ENCODE data around the gene CYB561. TPM values are rescaled to one million over a fixed set of nuclear protein-coding genes. Genes with fewer than 3 reads are reported as not detected.

CYB561 gene
- total RNA-seq, 2 donors from 2014 or later = 13.4 to 13.7 TPM

DNA sequence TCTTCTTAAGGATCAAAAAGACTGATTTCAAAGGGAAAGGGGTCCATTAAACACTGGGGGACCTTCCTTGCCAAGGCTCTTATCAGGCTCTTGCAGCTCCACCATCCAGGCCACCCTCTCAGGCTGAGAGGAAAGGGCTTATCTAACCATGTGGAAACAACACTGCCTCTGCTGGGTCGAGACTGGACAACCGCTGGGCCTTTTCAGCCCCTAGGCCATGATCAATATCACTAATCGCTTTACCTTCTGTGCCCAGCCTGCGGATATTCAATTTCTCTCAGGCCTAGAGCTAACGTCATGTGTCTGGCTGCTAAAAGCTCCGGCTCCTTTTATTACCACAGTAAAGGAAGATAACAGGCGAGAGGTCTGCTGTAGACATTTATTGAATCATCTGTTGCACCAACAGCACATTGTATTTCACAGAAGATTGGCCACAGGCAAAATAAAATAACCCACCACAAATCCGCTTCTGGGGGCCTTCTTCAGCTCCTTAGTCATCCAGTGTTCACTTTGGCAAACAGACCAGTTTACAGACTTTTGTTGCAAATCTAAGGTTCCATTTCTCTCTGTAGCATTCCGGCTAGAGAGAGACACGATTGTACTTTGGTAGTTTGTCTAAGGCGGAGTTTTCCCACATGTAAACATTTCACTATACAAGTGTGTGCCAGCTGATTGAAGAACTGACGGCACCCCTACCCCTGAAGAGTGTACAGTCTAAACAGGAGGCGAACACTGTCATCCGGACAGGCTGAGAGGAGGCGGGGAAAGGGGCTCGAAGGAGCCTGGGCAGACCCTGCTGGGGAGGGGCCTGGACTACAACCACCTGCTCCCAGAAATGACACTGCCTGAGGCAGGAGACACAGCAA is 13.9 kb downstream of the CYB561 start:
- peaks cover 0 to 56% of the 10 kb centered on the region in 2 donors for H3K4me1 ChIP-seq
- H3K9me3 ChIP-seq = no peaks in the 10 kb centered on the region
- no peaks in the 10 kb centered on the region for H3K27me3 ChIP-seq
- DNase-seq (ENCODE audit: low spot score) = no peak
- H3K4me3 ChIP-seq = no peak overlapping the region
- H3K36me3 ChIP-seq = no peaks in the 10 kb centered on the region
- no peak for TF ChIP-seq CTCF (IDR thresholded peaks at IDR 0.05)
- peak overlapping the region; percentile 83 to 88 for H3K27ac ChIP-seq

GRCh38 chr17:63431618-63431938 is 14.5 kb downstream of the CYB561 start:
- peaks cover 0 to 50% of the 10 kb centered on the region in 2 donors for H3K4me1 ChIP-seq
- H3K36me3 ChIP-seq = no peaks in the 10 kb centered on the region
- H3K9me3 ChIP-seq = no peaks in the 10 kb centered on the region
- no peaks in the 10 kb centered on the region for H3K27me3 ChIP-seq
- H3K27ac ChIP-seq = peak overlapping the region; percentile 83 to 88
- no peak overlapping the region for H3K4me3 ChIP-seq
- no peak for TF ChIP-seq CTCF (IDR thresholded peaks at IDR 0.05)
- DNase-seq (ENCODE audit: low spot score) = no peak

GRCh38 chr17:63430223-63430622 is 15.9 kb downstream of the CYB561 start:
- Histone ChIP-seq H3K36me3 (no peaks in the 10 kb centered on the region), H3K4me1 (peaks cover 0 to 42% of the 10 kb centered on the region in 2 donors), H3K27ac (no peak overlapping the region), H3K4me3 (no peak overlapping the region), H3K9me3 (no peaks in the 10 kb centered on the region), H3K27me3 (no peaks in the 10 kb centered on the region)
- no peak for DNase-seq (ENCODE audit: low spot score)
- TF ChIP-seq CTCF (IDR thresholded peaks at IDR 0.05) = no peak

- H3K36me3 ChIP-seq = no peaks in the 10 kb centered on the region
- TF ChIP-seq CTCF (IDR thresholded peaks at IDR 0.05) = no peak
- H3K4me1 ChIP-seq = peaks cover 0 to 38% of the 10 kb centered on the region in 2 donors
- H3K9me3 ChIP-seq = no peaks in the 10 kb centered on the region
- no peak for DNase-seq (ENCODE audit: low spot score)
- H3K27ac ChIP-seq = no peak overlapping the region
- no peak overlapping the region for H3K4me3 ChIP-seq
- H3K27me3 ChIP-seq = no peaks in the 10 kb centered on the region
These were observed 16.3 kb downstream of the CYB561 start for GRCh38 chr17:63429766-63430165.

DNA sequence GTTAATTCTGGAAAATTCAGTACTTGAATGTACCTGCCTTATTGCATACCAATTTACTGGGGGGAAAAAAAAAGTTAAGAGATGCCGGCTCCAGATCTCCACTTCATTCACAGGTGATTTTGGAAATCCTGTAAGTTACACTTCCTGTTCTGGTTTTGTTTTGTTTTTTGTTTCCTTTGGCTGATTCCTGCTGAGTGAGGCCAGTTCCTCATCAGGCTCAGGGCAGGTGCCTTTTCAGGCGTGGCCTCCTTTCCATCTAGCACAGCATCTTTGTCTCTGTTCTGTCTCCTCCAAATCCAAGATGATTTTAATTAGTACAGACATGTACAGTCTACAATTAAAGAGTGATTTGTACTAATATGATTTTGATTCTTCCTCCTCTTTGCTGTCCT is 19.2 kb downstream of the CYB561 start:
- H3K4me1 ChIP-seq = peaks cover 0 to 14% of the 10 kb centered on the region in 2 donors
- H3K4me3 ChIP-seq = no peak overlapping the region

More for the DNA sequence above, 19.2 kb downstream of the CYB561 start:
- TF ChIP-seq CTCF (IDR thresholded peaks at IDR 0.05) = no peak
- no peak for DNase-seq (ENCODE audit: low spot score)
- H3K36me3 ChIP-seq = no peaks in the 10 kb centered on the region
- no peak overlapping the region for H3K27ac ChIP-seq
- no peaks in the 10 kb centered on the region for H3K27me3 ChIP-seq
- H3K9me3 ChIP-seq = no peaks in the 10 kb centered on the region

Data from right atrium auricular region (tissue), 2 donors.